ENCODE results near the gene CA12.

Gene CA12

GRCh38 chr15:63382966-63383710, 1.5 kb upstream of the CA12 start:
- TF ChIP-seq Cebpa-rat (IDR thresholded peaks at IDR 0.05), result no peak
- Histone ChIP-seq H3K9ac (no peak overlapping the region), H3K27me3 (peaks cover 54 to 69% (median 65%) of the 10 kb centered on the region in 11 experiments), H3K4me3 (no peak overlapping the region), H3K27ac (no peak overlapping the region), H3K4me2 (no peak overlapping the region), H3K9me3 (replicated peaks in 1 of 11) (peaks cover 0 to 11% (median 0%) of the 10 kb centered on the region in 11 experiments; a peak in 8 of 22 replicates), H3K4me1 (peaks cover 0 to 16% (median 10%) of the 10 kb centered on the region in 10 experiments; a peak in 16 of 20 replicates), H3K36me3 (no peaks in the 10 kb centered on the region), H4K20me1 (peaks cover 0 to 4% (median 0%) of the 10 kb centered on the region in 11 experiments; a peak in 2 of 22 replicates)

- Histone ChIP-seq H3K27me3 (peaks cover 54 to 69% (median 65%) of the 10 kb centered on the region in 11 experiments), H3K27ac (no peak overlapping the region), H3K36me3 (no peaks in the 10 kb centered on the region), H3K9me3 (replicated peaks in 1 of 11) (peaks cover 0 to 6% (median 0%) of the 10 kb centered on the region in 11 experiments; a peak in 8 of 22 replicates), H3K4me3 (no peak overlapping the region), H4K20me1 (peaks cover 0 to 4% (median 0%) of the 10 kb centered on the region in 11 experiments; a peak in 2 of 22 replicates), H3K4me2 (peak overlapping the region in 3 of 11 experiments; percentile 77 to 87 (median 86); a peak in 3 of 22 replicates), H3K9ac (no peak overlapping the region), H3K4me1 (peaks cover 2 to 21% (median 10%) of the 10 kb centered on the region in 10 experiments; a peak in 18 of 20 replicates)
- no peak for TF ChIP-seq Cebpa-rat (IDR thresholded peaks at IDR 0.05)
Observed at GRCh38 chr15:63380808-63381282, 801 bp downstream of the CA12 start.

GRCh38 chr15:63380151-63380807, 1.4 kb downstream of the CA12 start:
- H3K4me1 ChIP-seq, result peaks cover 8 to 26% (median 10%) of the 10 kb centered on the region in 10 experiments; a peak in 19 of 20 replicates
- H3K9ac ChIP-seq, result no peak overlapping the region
- H3K4me2 ChIP-seq, result no peak overlapping the region
- TF ChIP-seq Cebpa-rat (IDR thresholded peaks at IDR 0.05), result no peak
- H3K27ac ChIP-seq, result no peak overlapping the region
- H4K20me1 ChIP-seq, result peaks cover 0 to 4% (median 0%) of the 10 kb centered on the region in 11 experiments; a peak in 2 of 22 replicates
- no peaks in the 10 kb centered on the region for H3K36me3 ChIP-seq
- peaks cover 54 to 69% (median 65%) of the 10 kb centered on the region in 11 experiments for H3K27me3 ChIP-seq
- no peak overlapping the region for H3K4me3 ChIP-seq
- H3K9me3 ChIP-seq (replicated peaks in 1 of 11), result peaks cover 0 to 3% (median 0%) of the 10 kb centered on the region in 11 experiments; a peak in 1 of 22 replicates

GRCh38 chr15:63379492-63380150, 2.0 kb downstream of the CA12 start:
- H3K27ac ChIP-seq, result no peak overlapping the region
- no peak overlapping the region for H3K4me3 ChIP-seq
- H3K9me3 ChIP-seq (replicated peaks in 1 of 11), result 0 out of 22 replicates have a peak, but pooled peaks cover 0 to 3% (median 0%) of the 10 kb centered on the region in 11 experiments
- peaks cover 0 to 4% (median 0%) of the 10 kb centered on the region in 11 experiments; a peak in 2 of 22 replicates for H4K20me1 ChIP-seq
- H3K4me1 ChIP-seq, result peaks cover 10 to 33% (median 15%) of the 10 kb centered on the region in 10 experiments
- H3K27me3 ChIP-seq, result peaks cover 54 to 63% (median 61%) of the 10 kb centered on the region in 11 experiments
- no peak overlapping the region for H3K9ac ChIP-seq
- H3K36me3 ChIP-seq, result no peaks in the 10 kb centered on the region
- H3K4me2 ChIP-seq, result no peak overlapping the region
- no peak for TF ChIP-seq Cebpa-rat (IDR thresholded peaks at IDR 0.05)

GRCh38 chr15:63378946-63379345, 2.7 kb downstream of the CA12 start:
- H3K4me2 ChIP-seq, result no peak overlapping the region
- no peak overlapping the region for H3K9ac ChIP-seq
- no peak for TF ChIP-seq Cebpa-rat (IDR thresholded peaks at IDR 0.05)
- peaks cover 51 to 56% (median 54%) of the 10 kb centered on the region in 11 experiments for H3K27me3 ChIP-seq
- H3K9me3 ChIP-seq (replicated peaks in 1 of 11), result 0 out of 22 replicates have a peak, but pooled peaks cover 0 to 3% (median 0%) of the 10 kb centered on the region in 11 experiments
- H4K20me1 ChIP-seq, result peaks cover 0 to 4% (median 0%) of the 10 kb centered on the region in 11 experiments; a peak in 2 of 22 replicates
- H3K4me1 ChIP-seq, result peaks cover 10 to 40% (median 21%) of the 10 kb centered on the region in 10 experiments
- no peak overlapping the region for H3K27ac ChIP-seq
- no peaks in the 10 kb centered on the region for H3K36me3 ChIP-seq
- no peak overlapping the region for H3K4me3 ChIP-seq

- Histone ChIP-seq H3K9me3 (replicated peaks in 1 of 11) (no peaks in the 10 kb centered on the region), H3K4me3 (no peak overlapping the region), H3K4me1 (peaks cover 0 to 57% (median 27%) of the 10 kb centered on the region in 10 experiments; a peak in 16 of 20 replicates)
Observed at GRCh38 chr15:63374686-63375520, 6.7 kb downstream of the CA12 start.

GRCh38 chr15:63373866-63374548, 7.6 kb downstream of the CA12 start:
- Histone ChIP-seq H4K20me1 (no peaks in the 10 kb centered on the region), H3K9ac (no peak overlapping the region), H3K27ac (peak overlapping the region in 4 of 11 experiments; percentile 3 to 65 (median 26); a peak in 6 of 22 replicates), H3K4me1 (peaks cover 0 to 65% (median 29%) of the 10 kb centered on the region in 10 experiments; a peak in 16 of 20 replicates), H3K9me3 (replicated peaks in 1 of 11) (no peaks in the 10 kb centered on the region), H3K4me3 (no peak overlapping the region), H3K27me3 (peaks cover 2 to 7% (median 5%) of the 10 kb centered on the region in 11 experiments; a peak in 19 of 22 replicates), H3K36me3 (no peaks in the 10 kb centered on the region), H3K4me2 (peak overlapping the region in 7 of 11 experiments; percentile 5 to 86 (median 69); a peak in 11 of 22 replicates)
- no peak for TF ChIP-seq Cebpa-rat (IDR thresholded peaks at IDR 0.05)

More at GRCh38 chr15:63374686-63375520, 6.7 kb downstream of the CA12 start:
- no peak for TF ChIP-seq Cebpa-rat (IDR thresholded peaks at IDR 0.05)
- Histone ChIP-seq H4K20me1 (no peaks in the 10 kb centered on the region), H3K36me3 (no peaks in the 10 kb centered on the region), H3K9ac (peak overlapping the region in 1 of 11 experiments; percentile 57; a peak in 1 of 22 replicates), H3K4me2 (peak overlapping the region in 8 of 11 experiments; percentile 5 to 86 (median 64); a peak in 13 of 22 replicates), H3K27me3 (peaks cover 10 to 16% (median 14%) of the 10 kb centered on the region in 11 experiments), H3K27ac (peak overlapping the region in 2 of 11 experiments; percentile 40 to 65; a peak in 3 of 22 replicates)
